ENCODE measurements around the gene CAPN5. TPM values are rescaled to one million over a fixed set of nuclear protein-coding genes. Genes with fewer than 3 reads are reported as not detected.

The CAPN5 gene
- total RNA-seq, 4 donors from 2014 or later, result 1.8 to 16.6 (median 8.0) TPM

DNA sequence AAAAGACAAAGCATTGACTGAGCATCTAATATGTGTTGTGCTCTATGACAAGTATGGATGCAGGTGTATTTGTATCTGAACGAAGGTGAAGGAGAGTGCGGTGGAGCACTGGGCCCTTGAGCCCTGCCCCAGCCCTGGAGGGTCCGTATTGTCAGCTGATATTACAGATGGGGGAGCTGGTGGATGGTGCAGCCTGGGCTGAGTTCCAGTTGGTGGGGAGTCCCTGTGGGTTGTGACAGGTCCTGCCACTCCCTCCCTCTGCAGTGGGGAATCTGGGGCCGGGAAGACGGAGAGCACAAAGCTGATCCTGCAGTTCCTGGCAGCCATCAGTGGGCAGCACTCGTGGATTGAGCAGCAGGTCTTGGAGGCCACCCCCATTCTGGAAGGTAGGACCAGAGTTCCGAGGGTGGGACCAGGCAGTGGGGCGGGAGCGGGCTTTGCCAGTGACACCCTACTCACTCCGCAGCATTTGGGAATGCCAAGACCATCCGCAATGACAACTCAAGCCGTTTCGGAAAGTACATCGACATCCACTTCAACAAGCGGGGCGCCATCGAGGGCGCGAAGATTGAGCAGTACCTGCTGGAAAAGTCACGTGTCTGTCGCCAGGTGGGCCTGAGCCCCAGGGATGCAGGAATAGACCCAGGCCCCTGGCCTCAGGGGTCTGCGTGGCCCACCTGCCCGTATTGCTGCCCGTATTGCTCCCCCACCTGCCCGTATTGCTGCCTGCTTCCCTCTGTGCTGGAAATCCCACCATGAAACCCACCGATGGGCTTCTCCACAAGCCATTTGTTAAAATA lies 89.8 kb downstream of the CAPN5 start:
- H3K36me3 ChIP-seq, result no peaks in the 10 kb centered on the region
- no peaks in the 10 kb centered on the region for H3K4me1 ChIP-seq
- H3K4me3 ChIP-seq, result no peak overlapping the region
- no peak for DNase-seq
- H3K27ac ChIP-seq, result no peak overlapping the region
- intact Hi-C loops (cut with DNase I; ENCODE audit: low total_unique reads), result no loop called here
- TF ChIP-seq, protein P1, sequence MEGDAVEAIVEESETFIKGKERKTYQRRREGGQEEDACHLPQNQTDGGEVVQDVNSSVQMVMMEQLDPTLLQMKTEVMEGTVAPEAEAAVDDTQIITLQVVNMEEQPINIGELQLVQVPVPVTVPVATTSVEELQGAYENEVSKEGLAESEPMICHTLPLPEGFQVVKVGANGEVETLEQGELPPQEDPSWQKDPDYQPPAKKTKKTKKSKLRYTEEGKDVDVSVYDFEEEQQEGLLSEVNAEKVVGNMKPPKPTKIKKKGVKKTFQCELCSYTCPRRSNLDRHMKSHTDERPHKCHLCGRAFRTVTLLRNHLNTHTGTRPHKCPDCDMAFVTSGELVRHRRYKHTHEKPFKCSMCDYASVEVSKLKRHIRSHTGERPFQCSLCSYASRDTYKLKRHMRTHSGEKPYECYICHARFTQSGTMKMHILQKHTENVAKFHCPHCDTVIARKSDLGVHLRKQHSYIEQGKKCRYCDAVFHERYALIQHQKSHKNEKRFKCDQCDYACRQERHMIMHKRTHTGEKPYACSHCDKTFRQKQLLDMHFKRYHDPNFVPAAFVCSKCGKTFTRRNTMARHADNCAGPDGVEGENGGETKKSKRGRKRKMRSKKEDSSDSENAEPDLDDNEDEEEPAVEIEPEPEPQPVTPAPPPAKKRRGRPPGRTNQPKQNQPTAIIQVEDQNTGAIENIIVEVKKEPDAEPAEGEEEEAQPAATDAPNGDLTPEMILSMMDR (IDR thresholded peaks at IDR 0.05), result no peak
- TF ChIP-seq POLR2A (IDR thresholded peaks at IDR 0.05), result no peak
- H3K9me3 ChIP-seq, result no peaks in the 10 kb centered on the region
- no peaks in the 10 kb centered on the region for H3K27me3 ChIP-seq

DNA sequence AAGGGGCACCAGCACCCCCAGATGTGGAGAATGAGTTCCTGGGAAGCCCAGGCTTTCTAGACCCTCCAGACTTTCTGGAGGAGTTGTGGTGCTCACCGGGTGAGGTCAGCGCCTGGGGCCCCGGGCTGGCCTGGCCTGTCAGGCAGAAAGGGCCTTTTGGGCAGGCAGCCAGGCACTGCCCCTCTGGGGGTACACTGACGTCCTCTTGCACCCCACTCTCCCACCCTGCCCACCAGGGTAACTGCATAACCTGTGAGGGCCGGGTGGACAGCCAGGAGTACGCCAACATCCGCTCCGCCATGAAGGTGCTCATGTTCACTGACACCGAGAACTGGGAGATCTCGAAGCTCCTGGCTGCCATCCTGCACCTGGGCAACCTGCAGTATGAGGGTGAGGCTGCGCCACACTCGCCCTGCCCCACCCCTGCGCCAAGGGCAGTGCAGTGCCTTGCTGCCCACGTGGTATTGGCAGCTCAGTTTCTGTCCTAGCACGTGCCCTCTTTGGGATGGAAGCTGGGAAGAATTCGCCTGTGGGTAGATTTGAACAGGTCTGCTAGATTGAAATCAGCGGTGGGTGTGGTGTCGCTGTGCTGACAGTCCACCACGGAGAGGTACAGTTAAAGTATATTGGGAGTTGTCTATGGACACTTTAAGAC lies 91.4 kb downstream of the CAPN5 start:
- no peak for DNase-seq
- H3K27me3 ChIP-seq, result no peaks in the 10 kb centered on the region
- H3K27ac ChIP-seq, result no peak overlapping the region
- H3K9me3 ChIP-seq, result no peaks in the 10 kb centered on the region
- H3K4me1 ChIP-seq, result no peaks in the 10 kb centered on the region
- no peak overlapping the region for H3K4me3 ChIP-seq
- TF ChIP-seq, protein P1 (IDR thresholded peaks at IDR 0.05), result no peak
- no peak for TF ChIP-seq POLR2A (IDR thresholded peaks at IDR 0.05)
- no peaks in the 10 kb centered on the region for H3K36me3 ChIP-seq
- intact Hi-C loops (cut with DNase I; ENCODE audit: low total_unique reads), result no loop called here

DNA sequence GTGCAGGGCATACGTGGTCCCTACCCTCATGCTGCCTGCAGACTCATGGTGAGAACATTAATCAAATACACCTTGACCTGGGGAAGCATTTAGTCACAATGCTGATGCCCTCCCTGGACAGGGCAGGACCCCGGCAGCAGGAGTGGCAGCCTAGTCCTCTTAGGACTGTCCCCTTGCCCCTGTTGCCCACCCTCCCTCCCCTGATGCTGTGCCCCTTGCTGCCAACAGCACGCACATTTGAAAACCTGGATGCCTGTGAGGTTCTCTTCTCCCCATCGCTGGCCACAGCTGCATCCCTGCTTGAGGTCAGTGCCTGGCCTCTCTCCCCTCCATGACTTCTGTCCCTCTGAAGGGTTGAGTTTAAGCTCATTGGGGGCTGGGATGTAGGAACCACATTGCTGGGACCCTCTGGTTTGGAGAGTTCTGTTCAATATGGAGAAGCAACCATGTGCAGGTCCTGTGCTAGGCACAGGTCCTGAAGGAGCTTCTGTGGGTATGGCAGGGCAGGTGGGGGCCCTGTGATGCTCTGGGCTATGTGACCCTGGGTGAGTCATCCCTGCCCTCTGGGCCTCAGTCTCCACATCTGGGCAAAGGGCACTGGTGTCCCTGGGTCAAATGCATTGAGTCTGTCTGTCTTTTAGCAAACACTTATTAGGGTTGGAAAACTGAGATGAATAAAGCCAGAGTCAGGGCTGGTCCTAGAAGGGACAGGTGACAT lies 92.6 kb downstream of the CAPN5 start:
- intact Hi-C loops (cut with DNase I; ENCODE audit: low total_unique reads), result no loop called here
- Histone ChIP-seq H3K4me3 (no peak overlapping the region), H3K9me3 (no peaks in the 10 kb centered on the region), H3K27ac (no peak overlapping the region), H3K4me1 (no peaks in the 10 kb centered on the region), H3K27me3 (no peaks in the 10 kb centered on the region), H3K36me3 (no peaks in the 10 kb centered on the region)
- no peak for DNase-seq
- TF ChIP-seq, protein P1 (IDR thresholded peaks at IDR 0.05), result no peak
- TF ChIP-seq POLR2A (IDR thresholded peaks at IDR 0.05), result no peak

DNA sequence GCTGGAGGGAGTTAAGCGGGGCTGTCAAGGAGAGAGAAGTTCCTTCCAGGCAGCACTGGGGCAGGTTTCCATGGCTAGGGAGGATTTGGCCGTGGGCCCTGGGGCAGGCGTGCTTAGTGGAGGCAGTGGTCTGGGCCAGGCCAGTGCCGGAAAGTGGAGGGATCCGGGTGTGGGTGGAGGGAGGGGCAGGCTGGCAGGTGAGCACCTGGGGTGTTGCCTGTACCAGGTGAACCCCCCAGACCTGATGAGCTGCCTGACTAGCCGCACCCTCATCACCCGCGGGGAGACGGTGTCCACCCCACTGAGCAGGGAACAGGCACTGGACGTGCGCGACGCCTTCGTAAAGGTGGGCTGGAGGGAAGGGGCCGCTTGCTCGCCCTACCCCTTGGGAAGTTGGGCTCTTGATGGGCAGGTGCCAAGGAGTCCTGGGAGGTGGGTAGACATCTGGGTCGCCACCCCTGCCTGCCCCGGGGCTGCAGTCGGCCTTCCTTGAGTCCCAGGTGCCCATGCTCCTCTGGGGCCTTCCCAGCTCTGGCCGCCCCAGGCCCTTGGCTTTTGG lies 93.2 kb downstream of the CAPN5 start:
- Histone ChIP-seq H3K4me3 (no peak overlapping the region), H3K27me3 (no peaks in the 10 kb centered on the region), H3K36me3 (no peaks in the 10 kb centered on the region), H3K9me3 (no peaks in the 10 kb centered on the region), H3K27ac (no peak overlapping the region), H3K4me1 (no peaks in the 10 kb centered on the region)
- DNase-seq, result no peak
- intact Hi-C loops (cut with DNase I; ENCODE audit: low total_unique reads), result no loop called here
- no peak for TF ChIP-seq POLR2A (IDR thresholded peaks at IDR 0.05)
- TF ChIP-seq, protein P1 (IDR thresholded peaks at IDR 0.05), result no peak
